Stimulated activated CD8-positive, alpha-beta memory T cell treated with anti-CD3 and anti-CD28 coated beads, Interleukin-4, amount 100 ng/mL, for 1 hour (primary cell): ENCODE measurements around the gene PDE4D.
"Not testable (repeated sequence)": the region's sequence is repeated elsewhere in the genome, so short reads cannot be mapped to it uniquely, and the experiment has no call there.

ENCODE experiments used
- DNase-seq, 2 donors: peaks; one replicate each; pipeline ENCODE4 v3.0.0-alpha.2; 2020; ENCODE audit warnings: low read depth in 2 of 2, low spot score in 1 of 2

The PDE4D gene

GRCh38 chr5:59390074-59390659, 503.4 kb downstream of the PDE4D start:
- DNase-seq: no peak

DNA sequence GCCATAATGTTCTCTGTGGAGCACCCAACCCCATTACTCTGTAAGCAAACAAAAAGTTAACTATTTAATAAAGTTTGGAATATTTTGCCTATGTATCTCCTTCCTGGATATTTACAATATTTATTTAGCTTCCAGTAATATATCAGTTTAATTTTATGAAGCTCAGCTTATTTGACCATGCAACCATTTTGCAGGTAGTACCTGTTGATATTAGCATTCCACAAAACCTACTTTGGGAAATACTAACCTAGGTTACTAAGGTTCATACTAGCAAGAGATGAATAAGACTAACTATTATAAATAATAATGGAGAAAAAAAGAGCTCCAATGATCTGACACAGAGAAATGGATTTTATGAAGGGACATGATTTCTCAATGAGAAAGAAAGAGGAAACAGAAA, 506.4 kb downstream of the PDE4D start:
- DNase-seq: no peak

DNA sequence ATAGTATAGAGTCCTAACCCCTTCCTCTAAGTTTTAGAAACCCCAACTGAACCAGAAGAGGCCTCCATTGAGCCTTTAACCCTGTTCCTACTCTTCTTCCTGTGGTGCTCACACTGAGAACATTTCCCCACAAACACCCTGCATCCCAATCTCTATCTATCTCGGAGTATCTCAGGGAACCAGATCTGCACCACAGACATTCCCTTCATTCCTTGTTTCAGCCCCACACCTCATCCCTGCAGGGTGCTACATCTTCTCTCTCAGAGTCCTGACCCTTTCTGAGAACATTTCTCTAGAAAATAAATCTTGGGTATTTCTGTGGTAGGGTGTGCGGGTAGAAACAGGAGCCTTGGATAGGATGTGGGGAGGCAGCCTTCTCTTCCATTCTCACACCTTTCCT, 507.8 kb downstream of the PDE4D start:
- no peak for DNase-seq

DNA sequence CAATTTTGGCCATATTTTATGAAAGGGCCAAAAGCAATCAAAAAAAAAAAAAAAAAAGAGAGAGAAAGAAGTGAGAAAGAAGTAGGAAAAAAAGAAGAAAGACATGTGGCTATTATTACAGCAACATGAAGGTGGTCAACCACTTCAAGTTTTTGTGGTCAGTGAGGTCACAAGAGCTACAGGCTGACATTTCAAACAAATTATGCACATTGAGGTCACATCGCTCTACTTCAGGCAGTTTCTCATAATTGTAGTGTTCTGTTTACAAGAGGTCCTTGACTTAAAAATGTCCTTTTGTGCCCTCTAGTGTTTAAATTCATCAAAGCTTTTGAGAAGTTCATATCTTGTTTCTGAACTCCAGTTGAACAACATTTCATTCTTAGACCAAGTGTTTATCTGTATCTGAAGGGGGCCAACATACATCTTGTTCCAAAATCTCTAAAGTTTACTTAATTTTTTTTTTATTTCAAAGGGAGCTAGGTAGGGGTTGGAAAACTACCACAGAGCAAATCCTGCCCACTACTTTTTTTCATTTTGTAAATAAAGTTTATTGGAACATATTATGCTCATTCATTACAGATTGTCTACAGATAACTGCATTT, 513.1 kb downstream of the PDE4D start:
- no peak for DNase-seq

DNA sequence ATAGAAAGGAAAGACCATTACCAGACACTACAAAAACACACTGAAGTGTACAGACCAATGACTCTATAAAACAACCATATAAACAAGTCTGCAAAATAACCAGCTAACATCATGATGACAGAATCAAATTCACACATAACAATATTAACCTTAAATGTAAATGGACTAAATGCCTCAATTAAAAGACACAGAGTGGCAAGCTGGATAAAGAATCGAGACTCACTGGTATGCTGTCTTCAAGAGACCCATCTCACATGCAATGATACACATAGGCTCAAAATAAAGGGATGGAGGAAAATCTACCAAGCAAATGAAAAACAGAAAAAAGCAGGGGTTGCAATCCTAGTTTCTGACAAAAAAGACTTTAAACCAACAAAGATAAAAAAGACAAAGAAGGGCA, 519.5 kb downstream of the PDE4D start:
- not testable (repeated sequence) for DNase-seq

- DNase-seq: no peak
Measured at GRCh38 chr5:59371525-59372127, 521.9 kb downstream of the PDE4D start.

DNA sequence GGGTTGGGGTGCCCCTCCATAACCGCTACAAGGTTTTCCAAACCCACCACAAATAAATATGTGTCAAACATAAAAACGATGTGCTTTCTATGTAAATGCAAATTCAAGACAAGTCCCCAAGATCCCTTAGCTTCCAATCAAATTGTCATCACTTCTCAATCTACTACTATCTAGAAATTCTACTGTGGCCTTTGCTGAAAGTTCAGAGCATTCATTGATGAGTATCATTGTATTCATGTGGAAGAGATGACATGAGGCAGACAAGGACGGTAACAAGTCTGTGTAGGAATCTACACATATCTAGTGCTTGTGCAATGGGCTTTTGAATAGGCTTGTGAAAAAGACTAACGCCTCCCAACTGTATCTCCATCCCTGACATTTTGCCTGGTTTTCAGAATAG, 524.6 kb downstream of the PDE4D start:
- DNase-seq: no peak

- no peak for DNase-seq
Measured at GRCh38 chr5:59367791-59368394, 525.6 kb downstream of the PDE4D start.

- DNase-seq: no peak
Measured at GRCh38 chr5:59366784-59367183, 526.7 kb downstream of the PDE4D start.

DNA sequence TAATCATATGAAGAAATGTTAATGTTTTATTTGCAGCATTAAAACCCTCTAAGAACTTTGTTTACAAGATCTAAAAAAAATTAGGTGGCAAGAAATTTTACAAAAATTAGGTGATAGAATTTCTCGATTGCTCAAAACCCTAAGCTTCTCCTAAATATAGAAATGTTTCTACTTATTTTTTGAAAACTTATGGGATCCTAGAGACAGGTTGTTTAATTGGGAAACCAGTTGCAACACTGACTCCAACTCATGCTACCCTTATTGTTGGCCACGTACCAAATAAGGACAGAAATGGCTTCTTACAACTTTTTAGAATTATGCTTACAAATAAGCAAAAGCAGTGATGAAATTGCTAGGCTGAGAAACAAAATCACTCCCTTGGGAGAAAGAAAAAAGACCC, 531.1 kb downstream of the PDE4D start:
- DNase-seq: no peak

DNA sequence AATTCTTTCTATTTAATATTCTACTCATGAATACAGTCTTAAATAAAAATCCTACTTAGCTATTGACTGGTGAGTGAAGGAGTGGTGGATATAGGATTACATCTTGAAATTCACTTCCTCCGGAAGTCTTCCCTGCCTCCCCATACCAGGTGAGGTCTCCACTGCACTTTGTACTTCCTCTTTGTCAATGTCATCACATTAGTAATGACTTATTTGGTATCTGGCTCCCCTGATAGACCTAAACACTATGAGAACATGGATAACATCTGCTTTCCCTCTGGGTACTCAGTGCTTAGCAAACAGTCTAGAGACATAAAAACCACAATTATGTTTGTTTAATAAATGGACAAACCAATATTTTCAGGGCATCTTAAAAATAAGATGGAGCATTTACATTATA, 532.1 kb downstream of the PDE4D start:
- no peak for DNase-seq

GRCh38 chr5:59360130-59360555, 533.4 kb downstream of the PDE4D start:
- DNase-seq: no peak

DNA sequence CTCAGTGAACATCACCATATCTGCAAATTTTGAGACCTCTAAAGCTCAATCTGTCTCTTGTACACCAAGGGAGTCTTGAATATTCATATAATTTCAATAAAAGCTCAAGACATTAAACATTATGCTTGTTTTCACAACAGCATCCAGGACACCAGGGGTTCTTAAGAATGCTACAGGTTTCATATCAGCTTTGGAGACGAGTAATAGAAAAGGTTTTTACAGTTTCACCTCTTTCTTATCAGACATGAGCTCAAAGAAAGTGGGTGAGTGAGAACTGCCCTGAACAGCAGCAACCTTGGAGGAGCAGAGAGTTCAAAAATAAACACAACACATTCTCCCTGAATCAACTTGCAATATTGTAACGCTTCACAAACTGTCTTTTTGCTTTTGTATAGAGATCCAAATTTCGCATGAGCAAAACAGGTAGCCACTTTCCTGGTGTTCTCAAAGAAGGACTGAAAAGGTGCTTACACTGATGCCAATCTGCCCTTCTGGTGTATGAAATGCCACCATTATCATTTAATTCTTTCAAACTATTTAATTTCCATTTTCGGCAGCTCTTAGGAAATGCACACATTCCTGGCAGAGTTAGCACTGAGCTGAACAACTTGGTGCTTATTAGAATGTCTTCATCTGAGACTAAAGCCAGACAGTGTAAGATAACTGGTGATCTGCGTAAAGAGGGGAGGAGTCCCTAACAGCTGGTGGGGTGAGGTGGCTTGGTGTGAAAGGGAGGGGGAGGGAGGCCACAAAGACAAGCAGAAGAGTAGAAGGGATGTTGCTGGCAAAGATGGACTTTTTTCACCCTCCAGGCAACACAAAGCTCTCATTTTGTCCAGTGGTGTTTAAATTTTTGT, 535.3 kb downstream of the PDE4D start:
- DNase-seq: no peak

- DNase-seq: no peak
Measured at GRCh38 chr5:59357381-59357977, 536.0 kb downstream of the PDE4D start.

GRCh38 chr5:59356813-59357380, 536.6 kb downstream of the PDE4D start:
- DNase-seq: no peak

GRCh38 chr5:59354811-59355210, 538.7 kb downstream of the PDE4D start:
- DNase-seq: no peak

- DNase-seq: no peak
Measured at GRCh38 chr5:59354274-59354673, 539.3 kb downstream of the PDE4D start.

GRCh38 chr5:59351076-59351794, 542.3 kb downstream of the PDE4D start:
- DNase-seq: no peak

GRCh38 chr5:59348189-59348588, 545.3 kb downstream of the PDE4D start:
- no peak for DNase-seq

GRCh38 chr5:59346982-59347381, 546.5 kb downstream of the PDE4D start:
- DNase-seq: no peak
